Stimulated activated CD8-positive, alpha-beta memory T cell treated with anti-CD3 and anti-CD28 coated beads, Interleukin-4, amount 100 ng/mL, for 24 hours (primary cell): Measurements from ENCODE around the gene LRRC56.

Source experiments
- DNase-seq: peaks from one replicate; pipeline ENCODE4 v3.0.0-alpha.2; 2020; ENCODE audit warnings: low read depth

Gene LRRC56

GRCh38 chr11:601573-602245, 64.4 kb downstream of the LRRC56 start:
- DNase-seq: no peak

GRCh38 chr11:603154-603553, 65.8 kb downstream of the LRRC56 start:
- DNase-seq: no peak
